GM13976 (cell line): ENCODE measurements around the gene PRF1.

Experiments
- DNase-seq: peaks from one replicate; pipeline ENCODE4 v3.0.0; 2012; ENCODE audit warnings: low spot score
- in situ Hi-C: fragments of 300-500 bp; cut with MboI; formaldehyde crosslinking; loops from one replicate; pipeline ENCODE4 v1.12.0; 2022; ENCODE audit warnings: low sequenced_read_pairs, mixed read lengths, inconsistent platforms; ENCODE audit not compliant: unreplicated experiment
- TF ChIP-seq, protein P1 (sequence below): IDR thresholded peaks from 2 replicates; pipeline ENCODE4 v1.5.1; 2012; ENCODE audit warnings: borderline replicate concordance, mild to moderate bottlenecking; ENCODE audit not compliant: insufficient read depth; ENCODE audit errors: extremely low read depth, missing control alignments, control extremely low read depth

The PRF1 gene

DNA sequence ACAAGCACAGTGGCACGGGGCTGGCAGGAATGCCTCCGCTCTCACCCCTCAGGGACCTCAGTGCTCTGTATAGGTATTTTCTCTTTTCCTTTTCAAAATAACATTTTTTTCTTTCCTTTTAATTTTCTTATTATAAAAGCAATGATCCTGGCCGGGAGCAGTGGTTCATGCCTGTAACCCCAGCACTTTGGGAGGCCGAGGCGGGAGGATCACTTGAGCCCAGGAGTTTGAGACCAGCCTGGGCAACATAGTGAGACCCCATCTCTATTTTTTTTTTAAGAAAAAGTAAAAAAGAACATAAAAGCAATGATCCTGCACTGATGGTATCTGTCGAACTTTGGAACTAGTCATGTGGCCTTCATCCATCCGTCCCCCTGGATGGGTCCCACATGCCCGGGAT is 3.2 kb downstream of the PRF1 start:
- in situ Hi-C loops: no loop called here
- DNase-seq: no peak
- TF ChIP-seq, protein P1, sequence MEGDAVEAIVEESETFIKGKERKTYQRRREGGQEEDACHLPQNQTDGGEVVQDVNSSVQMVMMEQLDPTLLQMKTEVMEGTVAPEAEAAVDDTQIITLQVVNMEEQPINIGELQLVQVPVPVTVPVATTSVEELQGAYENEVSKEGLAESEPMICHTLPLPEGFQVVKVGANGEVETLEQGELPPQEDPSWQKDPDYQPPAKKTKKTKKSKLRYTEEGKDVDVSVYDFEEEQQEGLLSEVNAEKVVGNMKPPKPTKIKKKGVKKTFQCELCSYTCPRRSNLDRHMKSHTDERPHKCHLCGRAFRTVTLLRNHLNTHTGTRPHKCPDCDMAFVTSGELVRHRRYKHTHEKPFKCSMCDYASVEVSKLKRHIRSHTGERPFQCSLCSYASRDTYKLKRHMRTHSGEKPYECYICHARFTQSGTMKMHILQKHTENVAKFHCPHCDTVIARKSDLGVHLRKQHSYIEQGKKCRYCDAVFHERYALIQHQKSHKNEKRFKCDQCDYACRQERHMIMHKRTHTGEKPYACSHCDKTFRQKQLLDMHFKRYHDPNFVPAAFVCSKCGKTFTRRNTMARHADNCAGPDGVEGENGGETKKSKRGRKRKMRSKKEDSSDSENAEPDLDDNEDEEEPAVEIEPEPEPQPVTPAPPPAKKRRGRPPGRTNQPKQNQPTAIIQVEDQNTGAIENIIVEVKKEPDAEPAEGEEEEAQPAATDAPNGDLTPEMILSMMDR: no peak

DNA sequence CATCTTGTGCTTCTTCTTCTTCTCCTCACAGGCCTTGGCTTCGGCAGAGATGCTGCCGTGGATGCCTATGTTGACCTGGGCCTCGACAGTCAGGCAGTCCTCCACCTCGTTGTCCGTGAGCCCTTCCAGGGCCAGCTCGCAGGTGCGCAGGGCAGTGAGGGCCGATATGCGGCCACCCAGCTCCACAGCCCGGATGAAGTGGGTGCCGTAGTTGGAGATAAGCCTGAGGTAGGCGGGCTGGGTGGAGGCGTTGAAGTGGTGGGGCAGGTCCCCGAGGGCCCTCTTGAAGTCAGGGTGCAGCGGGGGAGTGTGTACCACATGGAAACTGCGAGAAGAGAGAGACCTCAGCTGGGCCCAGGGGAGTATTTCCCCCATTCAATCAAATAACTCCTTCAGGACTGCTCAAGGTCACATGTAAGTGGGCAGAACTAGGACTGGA is 3.7 kb downstream of the PRF1 start:
- in situ Hi-C loops: no loop called here
- DNase-seq: no peak
- TF ChIP-seq, protein P1: no peak

DNA sequence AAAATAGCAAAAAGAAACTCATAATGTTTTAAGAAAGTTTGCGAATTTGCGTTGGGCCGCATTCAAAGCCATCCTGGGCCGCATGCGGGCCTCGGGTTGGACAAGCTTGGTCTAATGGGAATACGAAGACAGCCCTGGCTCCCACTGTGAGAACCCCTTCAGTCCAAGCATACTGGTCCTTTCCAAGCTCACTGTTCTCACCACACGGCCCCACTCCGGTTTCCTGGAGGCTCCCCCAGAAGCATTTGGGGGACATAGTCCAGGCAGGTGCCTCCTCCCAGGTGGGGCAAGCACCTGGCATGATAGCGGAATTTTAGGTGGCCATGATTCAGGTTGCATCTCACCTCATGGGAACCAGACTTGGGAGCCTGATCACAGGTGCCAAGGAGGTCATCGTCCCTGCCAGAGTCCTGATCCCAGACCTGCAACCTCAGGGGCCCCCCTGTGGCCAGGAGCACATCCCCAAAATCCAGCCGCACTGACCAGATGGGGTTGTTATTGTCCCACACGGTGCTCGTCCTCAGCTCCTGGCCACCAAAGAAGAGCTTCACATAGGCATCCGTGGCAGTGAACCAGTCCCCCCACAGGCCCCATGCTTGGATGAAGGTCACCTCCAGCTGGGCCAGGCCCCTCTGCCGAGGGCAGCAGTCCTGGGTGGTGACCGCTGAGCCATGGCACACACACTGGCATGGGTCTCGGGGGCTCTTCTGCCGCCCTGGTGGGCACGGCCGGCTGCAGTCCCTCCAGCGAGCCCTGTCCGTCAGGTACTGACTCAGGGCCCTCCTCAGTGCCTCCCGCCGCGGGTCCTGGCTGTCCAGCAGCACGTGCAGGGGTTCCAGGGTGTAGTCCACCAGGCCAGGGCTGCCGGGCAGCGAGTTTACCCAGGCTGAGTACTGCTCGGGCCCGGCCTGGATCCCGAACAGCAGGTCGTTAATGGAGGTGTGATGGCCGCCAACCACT is 4.4 kb downstream of the PRF1 start:
- DNase-seq: no peak
- TF ChIP-seq, protein P1: no peak
- in situ Hi-C loops: no loop called here

DNA sequence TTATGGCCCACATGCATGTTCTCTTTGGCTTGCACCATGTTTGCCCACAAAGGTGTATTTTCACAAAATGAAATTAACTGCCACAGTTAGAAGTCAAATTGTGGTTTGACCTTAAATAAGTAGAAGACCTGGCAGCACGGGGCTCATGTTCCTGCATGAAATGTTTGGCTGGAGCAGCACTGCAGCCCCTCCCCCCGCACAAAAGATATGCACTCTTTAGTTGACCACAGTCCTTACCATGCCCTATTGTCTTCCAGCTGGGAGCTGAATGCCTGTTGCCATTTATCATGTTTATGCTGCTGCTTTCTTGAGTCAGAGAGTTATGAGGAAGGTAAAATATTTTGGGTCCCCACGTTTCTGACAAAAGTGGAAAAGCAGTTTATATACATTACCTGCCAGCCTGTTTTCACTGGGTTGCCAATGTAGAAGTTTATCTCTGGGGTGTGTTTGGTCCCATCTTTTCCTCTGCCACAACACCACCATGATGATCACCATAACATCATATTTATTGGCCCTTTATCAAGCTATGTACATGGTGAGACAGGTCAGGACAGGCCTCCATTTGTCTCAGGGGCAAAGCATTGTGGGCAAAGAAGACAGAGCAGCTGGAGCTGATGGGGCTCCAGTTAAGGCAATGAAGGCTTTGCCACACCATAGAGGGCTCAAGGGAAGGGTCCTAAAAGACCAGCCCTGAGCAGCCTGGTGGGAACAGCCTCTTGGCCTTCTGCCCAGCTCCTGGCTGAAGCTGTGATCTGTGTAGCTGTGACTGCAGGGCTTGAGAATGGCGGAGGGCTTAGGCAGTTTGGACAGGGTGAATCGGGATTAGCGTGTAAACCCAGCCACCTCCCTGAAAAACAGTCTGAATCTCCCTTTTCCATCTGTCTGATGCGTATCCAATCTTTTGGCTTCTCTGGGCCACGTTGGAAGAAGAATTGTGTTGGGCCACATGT is 5.4 kb downstream of the PRF1 start:
- DNase-seq: no peak
- in situ Hi-C loops: no loop called here

DNA sequence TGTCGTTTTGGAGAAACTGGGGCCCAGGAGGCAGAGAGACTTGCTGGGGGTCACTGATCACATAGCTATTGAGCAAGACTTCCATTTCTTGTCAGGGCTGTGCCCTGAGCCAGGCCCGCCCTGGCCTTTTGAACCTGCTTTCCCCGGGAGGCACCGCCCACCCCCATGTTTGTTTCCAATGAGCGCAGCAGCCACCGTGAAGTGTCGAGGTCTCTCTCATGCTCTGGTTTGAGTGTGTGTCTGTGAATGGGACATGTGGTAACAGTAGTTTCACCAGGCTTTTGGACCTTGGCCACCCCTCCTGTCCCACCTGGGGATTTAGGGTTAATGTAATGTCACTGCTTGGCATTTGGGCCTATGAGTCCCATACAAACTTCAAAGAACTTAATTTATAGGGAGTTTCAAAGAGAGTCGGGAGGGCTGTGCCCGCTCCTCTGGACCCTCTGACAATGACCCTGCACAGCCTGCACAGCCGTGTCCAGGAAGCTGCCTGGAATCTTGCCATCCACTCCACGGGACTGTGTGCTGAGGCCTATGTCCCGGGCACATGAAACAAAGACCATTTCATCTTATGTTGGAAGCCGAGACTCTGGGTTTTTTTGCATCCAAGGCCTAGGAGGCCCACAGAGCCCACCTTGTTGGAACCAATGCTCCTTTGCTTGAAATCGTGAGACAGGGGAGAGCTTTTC is 6.3 kb downstream of the PRF1 start:
- in situ Hi-C loops: no loop called here
- TF ChIP-seq, protein P1: no peak
- DNase-seq: no peak

More for the DNA sequence above, 5.4 kb downstream of the PRF1 start:
- TF ChIP-seq, protein P1: no peak

DNA sequence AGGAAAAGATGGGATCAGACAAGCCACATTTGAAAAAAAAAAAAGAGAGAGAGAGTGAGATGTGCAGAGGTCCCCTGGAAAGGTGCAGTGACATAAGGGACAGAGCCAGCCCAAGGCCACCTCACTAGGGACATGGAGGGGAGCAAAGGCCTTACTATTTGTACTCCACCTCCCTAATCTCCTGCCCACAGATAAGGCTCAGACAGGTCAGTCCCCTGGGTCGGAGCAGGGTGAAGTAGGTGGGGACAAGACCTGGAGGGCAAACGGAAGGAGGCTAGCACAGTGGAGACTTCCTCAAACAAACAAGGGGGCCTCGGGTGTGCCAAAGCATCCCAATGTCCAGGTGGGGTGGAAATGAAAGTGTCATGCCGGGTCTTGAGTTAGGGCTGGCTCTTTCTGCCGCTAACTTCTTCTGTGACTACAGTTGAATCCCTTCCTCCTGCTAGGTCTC is 7.0 kb downstream of the PRF1 start:
- in situ Hi-C loops: no loop called here
- DNase-seq: no peak
- TF ChIP-seq, protein P1: no peak
